PC-9 (cell line): ENCODE results near the gene TJP2. TPM values are rescaled to one million over a fixed set of nuclear protein-coding genes. Genes with fewer than 3 reads are reported as not detected.

Source experiments
- BruUV-seq: library from RNA; stranded (reverse); fragments of 400-500 nt; replicated peaks from 2 replicates; lab custom pipeline; 2021; lab: Mats Ljungman, UMichigan
- CTCF ChIA-PET: fragments of 300-600 bp; sonication (Branson Sonifier 250); formaldehyde crosslinking; loops from one replicate; lab custom pipeline; 2022; ENCODE audit warnings: antibody characterized with exemption; lab: Charles Lee
- POLR2A ChIA-PET: fragments of 300-600 bp; sonication (Branson Sonifier 250); formaldehyde crosslinking; loops from one replicate; lab custom pipeline; 2022; ENCODE audit warnings: antibody characterized with exemption; ENCODE audit not compliant: unreplicated experiment; lab: Charles Lee
- DNase-seq, 2 experiments: peaks; one replicate each; pipeline versions ENCODE4 v3.0.0 to v3.0.0-alpha.2; 2015 to 2022; ENCODE audit warnings: mixed read lengths in 1 of 2
- H2AFZ ChIP-seq: fragments of 200-600 bp; sonication (generic); 2 replicates; pipeline ENCODE4 v1.8.1; 2017; ENCODE audit warnings: antibody characterized with exemption
- H3F3A ChIP-seq: fragments of 200-600 bp; sonication (generic); 2 replicates; pipeline ENCODE4 v1.8.1; 2017; ENCODE audit warnings: antibody characterized with exemption, mild to moderate bottlenecking, low read depth; ENCODE audit not compliant: insufficient read depth
- H3K27ac ChIP-seq: fragments of 200-600 bp; sonication (generic); 2 replicates; pipeline ENCODE4 v1.6.1; 2016; ENCODE audit warnings: mixed run types
- H3K27me3 ChIP-seq: fragments of 200-600 bp; sonication (generic); 2 replicates; pipeline ENCODE4 v1.6.1; 2016; ENCODE audit warnings: low read depth, mixed run types; ENCODE audit not compliant: insufficient read depth
- H3K36me3 ChIP-seq: fragments of 200-600 bp; sonication (generic); 2 replicates; pipeline ENCODE4 v1.6.1; 2016; ENCODE audit warnings: low read depth, mixed run types
- H3K4me1 ChIP-seq: fragments of 200-600 bp; sonication (generic); replicated peaks from 2 replicates; pipeline ENCODE4 v1.6.1; 2016; ENCODE audit warnings: mixed run types; ENCODE audit not compliant: insufficient read depth
- H3K4me2 ChIP-seq: fragments of 200-600 bp; sonication (generic); 2 replicates; pipeline ENCODE4 v1.6.1; 2017; ENCODE audit warnings: mixed run types
- H3K4me3 ChIP-seq: fragments of 200-600 bp; sonication (generic); 2 replicates; pipeline ENCODE4 v1.6.1; 2016; ENCODE audit warnings: mixed run types
- H3K79me2 ChIP-seq: fragments of 200-600 bp; sonication (generic); 2 replicates; pipeline ENCODE4 v1.6.1; 2017; ENCODE audit warnings: low read depth, mixed run types
- H3K9me2 ChIP-seq: fragments of 200-600 bp; sonication (generic); 2 replicates; pipeline ENCODE4 v1.8.1; 2017; ENCODE audit warnings: mild to moderate bottlenecking; ENCODE audit not compliant: insufficient read depth
- H3K9me3 ChIP-seq: fragments of 200-600 bp; sonication (generic); 2 replicates; pipeline ENCODE4 v1.8.1; 2016; ENCODE audit warnings: low read depth; ENCODE audit not compliant: insufficient read depth
- H4K20me1 ChIP-seq: fragments of 200-600 bp; sonication (generic); 2 replicates; pipeline ENCODE4 v1.8.1; 2017; ENCODE audit not compliant: insufficient read depth
- CTCF ChIP-seq: fragments of 200-600 bp; sonication (generic); conservative IDR thresholded peaks from 2 replicates; pipeline ENCODE4 v1.6.1; 2017; ENCODE audit warnings: mixed run types, antibody characterized with exemption, mild to moderate bottlenecking, moderate library complexity
- EZH2 ChIP-seq: fragments of 200-600 bp; sonication (generic); IDR thresholded peaks from 2 replicates; pipeline ENCODE4 v1.8.0; 2017; ENCODE audit warnings: antibody characterized with exemption, low read depth
- intact Hi-C: fragments of 100-400 bp; cut with micrococcal nuclease; formaldehyde crosslinking; loops from one replicate; pipeline ENCODE4 v1.10.0; 2022; ENCODE audit not compliant: unreplicated experiment
- total RNA-seq: library from RNA; stranded (reverse); gene quantifications from 2 replicates; pipeline ENCODE4 v1.2.3, GENCODE V29; 2021

TJP2 gene
- total RNA-seq, 1 experiment from 2014 or later = 143 TPM

- no peaks in the 10 kb centered on the region for H3K9me2 ChIP-seq
- H3K9me3 ChIP-seq = no peaks in the 10 kb centered on the region
- no peak for DNase-seq
- ChIA-PET POLR2A (no interaction called here), CTCF (interaction anchor here (0.7 kb wide), 1 partner anchor 25 kb away, joined by 5 read pairs; no protein-coding TSS in a partner anchor)
- H3K36me3 ChIP-seq = peaks cover 26% of the 10 kb centered on the region
- no peaks in the 10 kb centered on the region for H3K27me3 ChIP-seq
- BruUV-seq = no TSS peak
- peaks cover 90% of the 10 kb centered on the region for H3K79me2 ChIP-seq
- H3F3A ChIP-seq = no peaks in the 10 kb centered on the region
- no peak for TF ChIP-seq EZH2
- TF ChIP-seq CTCF = no peak
- peaks cover 20% of the 10 kb centered on the region for H4K20me1 ChIP-seq
- no peak overlapping the region for H3K27ac ChIP-seq
- H2AFZ ChIP-seq = no peak overlapping the region
- no peak overlapping the region for H3K4me2 ChIP-seq
- no peaks in the 10 kb centered on the region for H3K4me1 ChIP-seq
- H3K4me3 ChIP-seq = no peak overlapping the region
- intact Hi-C loops = no loop called here
Observed at GRCh38 chr9:69136185-69136584, 37.9 kb upstream of the TJP2 start.

DNA sequence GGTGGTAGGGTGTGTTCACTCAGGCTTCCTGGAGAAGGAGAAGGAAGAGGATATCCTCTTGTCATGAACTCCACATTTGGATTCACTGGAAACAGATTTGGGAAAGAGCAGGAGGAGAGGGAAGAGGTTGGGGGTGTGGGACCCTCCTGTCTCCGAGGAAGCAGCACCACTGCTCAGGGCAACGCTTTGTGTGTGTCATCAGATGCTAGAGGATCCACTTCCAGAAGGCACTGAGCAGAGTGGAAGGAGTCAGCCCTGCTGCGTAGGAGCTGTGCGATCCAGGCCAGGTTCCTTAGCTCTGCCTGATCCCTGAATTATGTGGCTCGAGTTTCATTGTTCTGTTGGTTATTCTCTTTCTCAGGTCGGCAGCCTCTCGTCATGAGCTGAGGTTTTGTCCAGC lies 37.3 kb upstream of the TJP2 start:
- CTCF ChIA-PET = interaction anchor here (0.7 kb wide), 2 partner anchors 26 to 29 kb away, joined by 5 read pairs; no protein-coding TSS in a partner anchor

GRCh38 chr9:69137311-69137710 lies 36.8 kb upstream of the TJP2 start:
- no peak overlapping the region for H3K27ac ChIP-seq
- BruUV-seq = no TSS peak
- H3K4me2 ChIP-seq = no peak overlapping the region
- no peak overlapping the region for H3K4me3 ChIP-seq
- TF ChIP-seq CTCF (no peak), EZH2 (no peak)
- peaks cover 86% of the 10 kb centered on the region for H3K79me2 ChIP-seq
- no peaks in the 10 kb centered on the region for H3K4me1 ChIP-seq
- ChIA-PET CTCF (interaction anchor here (0.6 to 0.7 kb wide), 2 partner anchors 29 to 158 kb away, joined by 3 to 5 read pairs; no protein-coding TSS in a partner anchor), POLR2A (no interaction called here)
- peaks cover 26% of the 10 kb centered on the region for H3K36me3 ChIP-seq
- H3F3A ChIP-seq = no peaks in the 10 kb centered on the region
- DNase-seq = no peak
- H3K9me3 ChIP-seq = no peaks in the 10 kb centered on the region
- H2AFZ ChIP-seq = no peak overlapping the region
- H3K27me3 ChIP-seq = no peaks in the 10 kb centered on the region
- H3K9me2 ChIP-seq = no peaks in the 10 kb centered on the region
- peaks cover 13% of the 10 kb centered on the region for H4K20me1 ChIP-seq
- intact Hi-C loops = no loop called here

More for the DNA sequence above, 37.3 kb upstream of the TJP2 start:
- no peaks in the 10 kb centered on the region for H3F3A ChIP-seq
- H3K27me3 ChIP-seq = no peaks in the 10 kb centered on the region
- no peaks in the 10 kb centered on the region for H3K9me2 ChIP-seq
- DNase-seq = no peak
- BruUV-seq = no TSS peak
- no peak overlapping the region for H2AFZ ChIP-seq
- no peak overlapping the region for H3K4me2 ChIP-seq
- H3K79me2 ChIP-seq = peaks cover 86% of the 10 kb centered on the region
- no peak overlapping the region for H3K4me3 ChIP-seq
- H3K9me3 ChIP-seq = no peaks in the 10 kb centered on the region
- H3K36me3 ChIP-seq = peaks cover 26% of the 10 kb centered on the region
- TF ChIP-seq EZH2 (no peak), CTCF (no peak)
- H4K20me1 ChIP-seq = peaks cover 16% of the 10 kb centered on the region
- intact Hi-C loops = no loop called here
- H3K27ac ChIP-seq = no peak overlapping the region
- H3K4me1 ChIP-seq = no peaks in the 10 kb centered on the region
- POLR2A ChIA-PET = no interaction called here
